ENCODE results near the gene HNRNPA3.

Gene HNRNPA3

DNA sequence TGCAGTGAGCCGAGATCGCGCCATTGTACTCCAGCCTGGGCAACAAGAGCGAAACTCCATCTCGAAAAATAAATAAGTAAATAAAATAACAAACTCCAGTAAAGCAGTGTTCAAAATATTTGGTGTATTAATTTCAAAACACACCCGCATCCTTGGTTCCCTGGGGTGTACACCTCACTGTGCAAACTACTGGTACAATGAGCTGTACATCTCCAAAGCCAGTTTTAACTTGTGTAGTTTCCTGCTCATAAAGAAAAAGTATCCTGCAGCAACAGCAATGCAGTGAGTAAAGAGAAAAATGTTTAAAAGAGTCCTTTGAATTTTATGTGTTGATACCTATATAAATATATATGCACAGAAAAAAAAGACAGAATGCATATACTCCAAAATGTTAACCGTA is 56.3 kb downstream of the HNRNPA3 start:
- TF ChIP-seq, protein P1, sequence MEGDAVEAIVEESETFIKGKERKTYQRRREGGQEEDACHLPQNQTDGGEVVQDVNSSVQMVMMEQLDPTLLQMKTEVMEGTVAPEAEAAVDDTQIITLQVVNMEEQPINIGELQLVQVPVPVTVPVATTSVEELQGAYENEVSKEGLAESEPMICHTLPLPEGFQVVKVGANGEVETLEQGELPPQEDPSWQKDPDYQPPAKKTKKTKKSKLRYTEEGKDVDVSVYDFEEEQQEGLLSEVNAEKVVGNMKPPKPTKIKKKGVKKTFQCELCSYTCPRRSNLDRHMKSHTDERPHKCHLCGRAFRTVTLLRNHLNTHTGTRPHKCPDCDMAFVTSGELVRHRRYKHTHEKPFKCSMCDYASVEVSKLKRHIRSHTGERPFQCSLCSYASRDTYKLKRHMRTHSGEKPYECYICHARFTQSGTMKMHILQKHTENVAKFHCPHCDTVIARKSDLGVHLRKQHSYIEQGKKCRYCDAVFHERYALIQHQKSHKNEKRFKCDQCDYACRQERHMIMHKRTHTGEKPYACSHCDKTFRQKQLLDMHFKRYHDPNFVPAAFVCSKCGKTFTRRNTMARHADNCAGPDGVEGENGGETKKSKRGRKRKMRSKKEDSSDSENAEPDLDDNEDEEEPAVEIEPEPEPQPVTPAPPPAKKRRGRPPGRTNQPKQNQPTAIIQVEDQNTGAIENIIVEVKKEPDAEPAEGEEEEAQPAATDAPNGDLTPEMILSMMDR (conservative IDR thresholded peaks at IDR 0.05; ENCODE audit: low read depth, low read length) = no peak
- no peak overlapping the region for H3K27ac ChIP-seq

DNA sequence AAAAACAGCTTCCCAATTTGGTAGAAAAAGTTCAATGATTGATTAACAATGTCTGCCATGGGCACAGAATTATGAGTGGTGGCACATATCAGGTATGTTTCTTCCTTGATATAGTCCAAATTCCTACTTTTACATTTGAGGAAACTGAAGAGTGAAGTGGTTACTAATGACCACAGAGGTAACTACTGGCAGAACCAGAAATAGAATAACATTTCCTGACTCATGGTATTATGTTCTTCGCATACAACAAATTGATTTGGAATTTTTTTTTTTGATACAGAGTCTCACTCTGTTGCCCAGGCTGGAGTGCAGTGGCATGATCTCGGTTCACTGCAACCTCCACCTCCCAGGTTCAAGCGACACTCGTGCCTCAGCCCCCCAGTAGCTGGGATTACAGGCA is 57.9 kb downstream of the HNRNPA3 start:
- Histone ChIP-seq H3K79me2 (ENCODE audit: insufficient read depth, low read depth) (no peaks in the 10 kb centered on the region), H3K9ac (no peak overlapping the region), H3K4me1 (ENCODE audit: low read depth, poor library complexity, severe bottlenecking) (peaks cover 82% of the 10 kb centered on the region)

More for the DNA sequence above, 56.3 kb downstream of the HNRNPA3 start:
- no peak overlapping the region for H3K4me3 ChIP-seq (IDR thresholded peaks at IDR 0.05; ENCODE audit: insufficient read depth, low read depth, low read length)
- peaks cover 73% of the 10 kb centered on the region for H3K4me1 ChIP-seq (ENCODE audit: low read depth, poor library complexity, severe bottlenecking)
- no peak overlapping the region for H2AFZ ChIP-seq (ENCODE audit: low read depth)
- no peaks in the 10 kb centered on the region for H3K36me3 ChIP-seq (ENCODE audit: insufficient read depth)
- H3K79me2 ChIP-seq (ENCODE audit: insufficient read depth, low read depth) = peaks cover 6% of the 10 kb centered on the region; the same call in 1 of the 2 replicates
- H4K20me1 ChIP-seq (ENCODE audit: insufficient read depth) = no peaks in the 10 kb centered on the region
- H3K4me2 ChIP-seq = no peak overlapping the region
- H3K27me3 ChIP-seq (ENCODE audit: insufficient read depth, low read depth) = no peaks in the 10 kb centered on the region
- no peak overlapping the region for H3K9ac ChIP-seq

DNA sequence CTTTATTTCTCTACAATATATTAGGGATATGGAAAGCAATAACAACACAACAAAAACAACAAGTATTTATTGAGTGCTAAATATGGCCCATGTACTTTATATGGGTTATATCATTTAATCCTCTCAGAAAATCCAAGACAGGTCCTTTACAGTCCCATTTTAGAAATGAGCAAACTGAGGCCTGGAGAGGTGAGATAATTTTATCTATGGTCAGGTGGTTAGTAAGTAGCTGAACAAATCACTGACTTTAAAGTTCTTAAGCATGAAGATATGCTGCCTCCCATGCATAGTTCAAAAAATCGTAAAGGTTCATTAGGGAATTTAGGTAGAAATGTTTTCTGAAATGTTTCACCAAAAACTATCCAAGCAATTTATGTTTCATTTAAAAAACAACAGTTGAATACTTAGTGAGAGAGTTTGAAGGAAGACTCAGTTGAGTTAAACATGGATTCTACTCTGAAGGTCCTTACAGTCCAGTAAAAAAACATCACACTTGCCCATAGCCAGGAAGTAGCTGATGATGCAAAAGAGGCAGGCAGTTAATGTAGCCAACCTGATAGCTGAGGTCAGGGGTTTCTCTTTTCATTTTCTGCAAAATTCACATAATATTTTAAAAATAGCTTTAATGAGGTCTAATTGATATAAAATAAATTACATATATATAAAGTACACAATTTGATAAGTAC is 59.5 kb downstream of the HNRNPA3 start:
- Histone ChIP-seq H3K27ac (peak overlapping the region; percentile 62), H2AFZ (ENCODE audit: low read depth) (peak overlapping the region; percentile 40; the same call in 1 of the 2 replicates)

More for the DNA sequence above, 57.9 kb downstream of the HNRNPA3 start:
- no peaks in the 10 kb centered on the region for H3K36me3 ChIP-seq (ENCODE audit: insufficient read depth)
- TF ChIP-seq, protein P1 (conservative IDR thresholded peaks at IDR 0.05; ENCODE audit: low read depth, low read length) = no peak
- no peak overlapping the region; the same call in 1 of the 2 replicates for H3K4me2 ChIP-seq
- H2AFZ ChIP-seq (ENCODE audit: low read depth) = no peak overlapping the region
- H3K27ac ChIP-seq = no peak overlapping the region
- H4K20me1 ChIP-seq (ENCODE audit: insufficient read depth) = no peaks in the 10 kb centered on the region
- no peaks in the 10 kb centered on the region for H3K27me3 ChIP-seq (ENCODE audit: insufficient read depth, low read depth)
- H3K4me3 ChIP-seq (IDR thresholded peaks at IDR 0.05; ENCODE audit: insufficient read depth, low read depth, low read length) = no peak overlapping the region

DNA sequence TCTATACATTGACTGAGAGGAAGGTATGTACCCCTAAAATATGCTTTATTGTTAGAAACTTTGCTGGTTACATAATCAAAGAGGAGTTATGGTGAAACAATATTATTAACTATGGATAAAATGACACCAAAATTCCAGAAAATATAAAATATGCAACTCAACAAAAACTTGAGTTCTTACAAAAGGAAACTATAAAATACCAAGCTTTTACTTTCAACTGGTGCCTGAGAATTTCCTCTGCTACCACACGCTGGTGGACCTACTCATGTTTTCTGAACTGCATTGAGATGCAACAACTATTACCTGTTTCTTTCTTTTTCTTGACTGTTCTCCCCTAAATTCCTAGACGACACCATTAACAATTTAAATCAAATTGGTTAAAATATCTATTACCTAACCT is 60.2 kb downstream of the HNRNPA3 start:
- Histone ChIP-seq H3K9ac (0 out of 2 replicates have a peak overlapping the region, but pooled peaks have one; percentile 4), H3K27ac (peak overlapping the region; percentile 62), H3K27me3 (ENCODE audit: insufficient read depth, low read depth) (no peaks in the 10 kb centered on the region), H4K20me1 (ENCODE audit: insufficient read depth) (no peaks in the 10 kb centered on the region), H3K79me2 (ENCODE audit: insufficient read depth, low read depth) (no peaks in the 10 kb centered on the region), H3K4me2 (peak overlapping the region; percentile 71), H3K36me3 (ENCODE audit: insufficient read depth) (no peaks in the 10 kb centered on the region), H2AFZ (ENCODE audit: low read depth) (0 out of 2 replicates have a peak overlapping the region, but pooled peaks have one; percentile 1), H3K4me3 (IDR thresholded peaks at IDR 0.05; ENCODE audit: insufficient read depth, low read depth, low read length) (no peak overlapping the region), H3K4me1 (ENCODE audit: low read depth, poor library complexity, severe bottlenecking) (peaks cover 71% of the 10 kb centered on the region)
- TF ChIP-seq, protein P1 (conservative IDR thresholded peaks at IDR 0.05; ENCODE audit: low read depth, low read length) = no peak

More for the DNA sequence above, 59.5 kb downstream of the HNRNPA3 start:
- Histone ChIP-seq H3K4me2 (peak overlapping the region; percentile 71), H3K4me1 (ENCODE audit: low read depth, poor library complexity, severe bottlenecking) (peaks cover 71% of the 10 kb centered on the region), H4K20me1 (ENCODE audit: insufficient read depth) (no peaks in the 10 kb centered on the region), H3K36me3 (ENCODE audit: insufficient read depth) (no peaks in the 10 kb centered on the region), H3K9ac (peak overlapping the region; percentile 8; the same call in 1 of the 2 replicates), H3K79me2 (ENCODE audit: insufficient read depth, low read depth) (no peaks in the 10 kb centered on the region), H3K4me3 (IDR thresholded peaks at IDR 0.05; ENCODE audit: insufficient read depth, low read depth, low read length) (no peak overlapping the region), H3K27me3 (ENCODE audit: insufficient read depth, low read depth) (no peaks in the 10 kb centered on the region)
- TF ChIP-seq, protein P1 (conservative IDR thresholded peaks at IDR 0.05; ENCODE audit: low read depth, low read length) = no peak
